Stomach (tissue), 4 donors: ENCODE data around the gene DPYSL5.

ENCODE experiments used
- POLR2A ChIP-seq, 4 donors: fragments of 450-650 bp; IDR thresholded peaks; one replicate each; pipeline ENCODE4 v1.6.1; 2016; ENCODE audit warnings: antibody characterized with exemption in 4 of 4, control low read depth in 2 of 4, mild to moderate bottlenecking in 1 of 4, moderate library complexity in 1 of 4
- TF ChIP-seq, protein P1 (sequence below), 7 experiments: fragments of 450-650 bp in 4 of 7; fragments of 200-600 bp in 3 of 7; sonication (generic) in 3 of 7; IDR thresholded peaks; one replicate each; pipeline ENCODE4 v1.5.1; 2016 to 2019; ENCODE audit warnings: antibody characterized with exemption in 7 of 7, control low read depth in 2 of 7, mild to moderate bottlenecking in 1 of 7

DNA sequence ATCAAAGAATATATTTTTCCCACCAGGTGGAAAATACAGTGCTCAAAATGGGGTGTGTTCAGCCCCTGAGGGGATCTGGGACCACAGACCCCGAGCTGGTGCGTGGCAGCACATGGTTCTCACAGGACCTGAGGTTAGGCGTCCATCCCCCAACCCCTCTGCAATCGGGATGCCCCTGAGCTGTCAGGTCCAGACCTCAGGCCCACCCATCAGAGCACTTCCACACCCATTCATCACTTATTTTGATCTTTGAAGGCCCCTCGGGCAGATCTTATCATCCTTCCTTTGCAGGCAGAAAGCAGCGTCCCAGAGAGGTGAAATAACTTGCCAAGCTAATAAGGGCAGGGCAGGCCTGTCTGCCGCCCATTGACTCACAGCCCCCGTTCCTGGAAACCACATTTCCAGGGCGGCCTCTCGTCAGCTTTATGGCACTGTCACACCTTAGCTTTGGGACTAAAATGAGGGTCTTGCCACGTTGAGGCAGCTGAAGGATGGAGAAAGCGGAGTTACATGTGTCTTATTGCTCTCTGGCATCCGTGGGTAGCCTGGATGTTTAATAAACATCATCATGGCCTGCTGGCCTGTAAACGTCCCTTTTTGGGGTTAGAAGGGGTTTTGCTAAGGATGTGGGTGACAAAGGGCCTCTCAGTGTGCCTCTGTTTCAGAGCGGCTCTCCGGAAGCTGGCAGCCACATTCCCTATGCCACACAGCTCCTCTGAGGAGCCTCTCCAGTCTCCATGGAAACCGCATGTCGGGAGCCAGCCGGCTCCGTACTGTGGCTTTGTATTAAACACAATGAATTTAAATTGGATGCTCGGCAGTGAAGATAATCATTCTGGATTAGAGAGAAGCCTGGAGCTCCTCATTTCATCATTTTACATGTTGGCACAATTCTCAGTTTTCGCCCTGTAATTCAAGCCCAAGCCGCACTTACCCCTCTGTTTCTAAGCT lies 64.3 kb downstream of the DPYSL5 start:
- TF ChIP-seq, protein P1, sequence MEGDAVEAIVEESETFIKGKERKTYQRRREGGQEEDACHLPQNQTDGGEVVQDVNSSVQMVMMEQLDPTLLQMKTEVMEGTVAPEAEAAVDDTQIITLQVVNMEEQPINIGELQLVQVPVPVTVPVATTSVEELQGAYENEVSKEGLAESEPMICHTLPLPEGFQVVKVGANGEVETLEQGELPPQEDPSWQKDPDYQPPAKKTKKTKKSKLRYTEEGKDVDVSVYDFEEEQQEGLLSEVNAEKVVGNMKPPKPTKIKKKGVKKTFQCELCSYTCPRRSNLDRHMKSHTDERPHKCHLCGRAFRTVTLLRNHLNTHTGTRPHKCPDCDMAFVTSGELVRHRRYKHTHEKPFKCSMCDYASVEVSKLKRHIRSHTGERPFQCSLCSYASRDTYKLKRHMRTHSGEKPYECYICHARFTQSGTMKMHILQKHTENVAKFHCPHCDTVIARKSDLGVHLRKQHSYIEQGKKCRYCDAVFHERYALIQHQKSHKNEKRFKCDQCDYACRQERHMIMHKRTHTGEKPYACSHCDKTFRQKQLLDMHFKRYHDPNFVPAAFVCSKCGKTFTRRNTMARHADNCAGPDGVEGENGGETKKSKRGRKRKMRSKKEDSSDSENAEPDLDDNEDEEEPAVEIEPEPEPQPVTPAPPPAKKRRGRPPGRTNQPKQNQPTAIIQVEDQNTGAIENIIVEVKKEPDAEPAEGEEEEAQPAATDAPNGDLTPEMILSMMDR (IDR thresholded peaks at IDR 0.05): no peak
- no peak for TF ChIP-seq POLR2A (IDR thresholded peaks at IDR 0.05)
